Spleen (tissue), 7 donors: ENCODE measurements around the gene KRTAP12-1.

Experiments
- POLR2A ChIP-seq, 3 donors: fragments of 450-650 bp; IDR thresholded peaks; one replicate each; pipeline ENCODE4 v1.5.1; 2017; ENCODE audit warnings: antibody characterized with exemption in 3 of 3, mild to moderate bottlenecking in 1 of 3
- POLR2AphosphoS5 ChIP-seq, 3 donors: sonication (generic); formaldehyde crosslinking; IDR thresholded peaks; one replicate each; pipeline ENCODE4 v1.5.1; 2017; ENCODE audit warnings: antibody characterized with exemption in 3 of 3
- TF ChIP-seq, protein P1 (sequence below), 11 experiments: fragments of 200-600 bp in 7 of 11; fragments of 450-650 bp in 4 of 11; sonication (generic) in 4 of 11; IDR thresholded peaks in 8 of 11; conservative IDR thresholded peaks in 3 of 11; 1 replicate in 7 of 11; 2 replicates in 4 of 11; pipeline versions ENCODE4 v1.4.0 to v1.8.0; 2016 to 2021; ENCODE audit warnings: antibody characterized with exemption in 11 of 11, inconsistent platforms in 4 of 11, mild to moderate bottlenecking in 1 of 11
- donor health status: DM: no; HTN: no; CAD: no; lungs with moderate emphysema.
- donor health status: DM: no; HTN: no; CAD: no.
- donor health status: DM: no; HTN: no; CAD: no.

DNA sequence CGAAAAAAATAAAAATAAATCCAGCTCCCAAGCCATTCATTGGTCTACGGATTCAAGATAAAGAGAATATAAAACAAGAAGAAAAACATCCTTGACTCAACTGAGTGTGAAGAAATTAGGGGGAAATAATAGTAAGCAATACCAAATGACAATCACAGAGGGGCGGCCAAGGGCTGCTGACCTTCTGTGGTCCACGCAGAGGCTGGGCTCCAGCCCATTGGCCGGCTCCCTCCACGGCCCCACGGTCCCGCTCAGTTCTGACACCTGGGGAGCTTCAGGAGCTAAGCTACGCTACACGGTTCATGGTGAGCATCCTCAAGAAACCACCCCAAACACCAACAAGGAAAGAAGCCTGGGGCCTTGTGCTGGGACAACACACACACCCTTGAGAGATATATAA lies 14.6 kb upstream of the KRTAP12-1 start:
- TF ChIP-seq, protein P1, sequence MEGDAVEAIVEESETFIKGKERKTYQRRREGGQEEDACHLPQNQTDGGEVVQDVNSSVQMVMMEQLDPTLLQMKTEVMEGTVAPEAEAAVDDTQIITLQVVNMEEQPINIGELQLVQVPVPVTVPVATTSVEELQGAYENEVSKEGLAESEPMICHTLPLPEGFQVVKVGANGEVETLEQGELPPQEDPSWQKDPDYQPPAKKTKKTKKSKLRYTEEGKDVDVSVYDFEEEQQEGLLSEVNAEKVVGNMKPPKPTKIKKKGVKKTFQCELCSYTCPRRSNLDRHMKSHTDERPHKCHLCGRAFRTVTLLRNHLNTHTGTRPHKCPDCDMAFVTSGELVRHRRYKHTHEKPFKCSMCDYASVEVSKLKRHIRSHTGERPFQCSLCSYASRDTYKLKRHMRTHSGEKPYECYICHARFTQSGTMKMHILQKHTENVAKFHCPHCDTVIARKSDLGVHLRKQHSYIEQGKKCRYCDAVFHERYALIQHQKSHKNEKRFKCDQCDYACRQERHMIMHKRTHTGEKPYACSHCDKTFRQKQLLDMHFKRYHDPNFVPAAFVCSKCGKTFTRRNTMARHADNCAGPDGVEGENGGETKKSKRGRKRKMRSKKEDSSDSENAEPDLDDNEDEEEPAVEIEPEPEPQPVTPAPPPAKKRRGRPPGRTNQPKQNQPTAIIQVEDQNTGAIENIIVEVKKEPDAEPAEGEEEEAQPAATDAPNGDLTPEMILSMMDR (IDR thresholded peaks at IDR 0.05 in 8 of 11, conservative IDR thresholded peaks at IDR 0.05 in 3 of 11), result no peak
- TF ChIP-seq POLR2AphosphoS5 (IDR thresholded peaks at IDR 0.05) (no peak), POLR2A (IDR thresholded peaks at IDR 0.05) (no peak)
